Measurements from ENCODE around the gene ZSCAN29.
"Not testable (repeated sequence)": the region's sequence is repeated elsewhere in the genome, so short reads cannot be mapped to it uniquely, and the experiment has no call there.

The ZSCAN29 gene

GRCh38 chr15:43406808-43407207 is 36.0 kb upstream of the ZSCAN29 start:
- ChIA-PET POLR2A (no interaction called here), CTCF (no interaction called here)
- no peak for DNase-seq (ENCODE audit: extremely low spot score)
- TF ChIP-seq HDGF (IDR thresholded peaks at IDR 0.05; ENCODE audit: borderline replicate concordance) (no peak), BHLHE40 (IDR thresholded peaks at IDR 0.05; ENCODE audit: borderline replicate concordance) (no peak), ZNF384 (IDR thresholded peaks at IDR 0.05) (no peak), TARDBP (IDR thresholded peaks at IDR 0.05) (no peak), ELF4 (IDR thresholded peaks at IDR 0.05) (no peak), LEF1 (IDR thresholded peaks at IDR 0.05; ENCODE audit: borderline replicate concordance) (no peak), ARNT (IDR thresholded peaks at IDR 0.05) (no peak), CTBP1 (IDR thresholded peaks at IDR 0.05; ENCODE audit: borderline replicate concordance) (no peak), SP1 (IDR thresholded peaks at IDR 0.05) (no peak), SUZ12 (IDR thresholded peaks at IDR 0.05) (no peak), FOXA1 (IDR thresholded peaks at IDR 0.05) (no peak), NFRKB (IDR thresholded peaks at IDR 0.05) (no peak), L3MBTL2 (conservative IDR thresholded peaks at IDR 0.05) (no peak), PKNOX1 (IDR thresholded peaks at IDR 0.05) (no peak), FOXK2 (IDR thresholded peaks at IDR 0.05) (no peak), FOXM1 (IDR thresholded peaks at IDR 0.05; ENCODE audit: borderline replicate concordance) (no peak)

GRCh38 chr15:43406189-43406588 is 35.3 kb upstream of the ZSCAN29 start:
- TF ChIP-seq NFRKB (IDR thresholded peaks at IDR 0.05) (no peak), FOXA1 (IDR thresholded peaks at IDR 0.05) (no peak), L3MBTL2 (conservative IDR thresholded peaks at IDR 0.05) (no peak), HDGF (IDR thresholded peaks at IDR 0.05; ENCODE audit: borderline replicate concordance) (no peak), FOXK2 (IDR thresholded peaks at IDR 0.05) (no peak), ZNF384 (IDR thresholded peaks at IDR 0.05) (no peak), CTBP1 (IDR thresholded peaks at IDR 0.05; ENCODE audit: borderline replicate concordance) (no peak), PKNOX1 (IDR thresholded peaks at IDR 0.05) (no peak), SUZ12 (IDR thresholded peaks at IDR 0.05) (no peak), FOXM1 (IDR thresholded peaks at IDR 0.05; ENCODE audit: borderline replicate concordance) (no peak), ARNT (IDR thresholded peaks at IDR 0.05) (no peak), BHLHE40 (IDR thresholded peaks at IDR 0.05; ENCODE audit: borderline replicate concordance) (no peak), TARDBP (IDR thresholded peaks at IDR 0.05) (no peak), ELF4 (IDR thresholded peaks at IDR 0.05) (no peak), SP1 (IDR thresholded peaks at IDR 0.05) (no peak), LEF1 (IDR thresholded peaks at IDR 0.05; ENCODE audit: borderline replicate concordance) (no peak)
- CTCF ChIA-PET: no interaction called here
- POLR2A ChIA-PET: no interaction called here
- no peak for DNase-seq (ENCODE audit: extremely low spot score)

GRCh38 chr15:43404130-43404529 is 33.3 kb upstream of the ZSCAN29 start:
- TF ChIP-seq FOXM1 (IDR thresholded peaks at IDR 0.05; ENCODE audit: borderline replicate concordance) (no peak), FOXK2 (IDR thresholded peaks at IDR 0.05) (no peak), ARNT (IDR thresholded peaks at IDR 0.05) (no peak)
- CTCF ChIA-PET: no interaction called here
- POLR2A ChIA-PET: no interaction called here
- no peak for DNase-seq (ENCODE audit: extremely low spot score)

- no peak for TF ChIP-seq ZNF384 (IDR thresholded peaks at IDR 0.05)
- no peak for TF ChIP-seq FOXK2 (IDR thresholded peaks at IDR 0.05)
- TF ChIP-seq PKNOX1 (IDR thresholded peaks at IDR 0.05): no peak
- TF ChIP-seq ARNT (IDR thresholded peaks at IDR 0.05): no peak
- TF ChIP-seq TARDBP (IDR thresholded peaks at IDR 0.05): no peak
- CTCF ChIA-PET: no interaction called here
- POLR2A ChIA-PET: interaction anchor here (1.0 kb wide), 1 partner anchor 14 kb away, joined by 3 read pairs; no protein-coding TSS in a partner anchor
- DNase-seq (ENCODE audit: extremely low spot score): no peak
Measured at GRCh38 chr15:43403616-43404015, 32.8 kb upstream of the ZSCAN29 start.

GRCh38 chr15:43402255-43402654 is 31.4 kb upstream of the ZSCAN29 start:
- DNase-seq (ENCODE audit: extremely low spot score): no peak
- POLR2A ChIA-PET: interaction anchor here (1.0 kb wide), 1 partner anchor 15 kb away, joined by 3 read pairs; no protein-coding TSS in a partner anchor
- TF ChIP-seq ELF4 (IDR thresholded peaks at IDR 0.05) (no peak), LEF1 (IDR thresholded peaks at IDR 0.05; ENCODE audit: borderline replicate concordance) (no peak), SP1 (IDR thresholded peaks at IDR 0.05) (no peak), ARNT (IDR thresholded peaks at IDR 0.05) (no peak), ZNF384 (IDR thresholded peaks at IDR 0.05) (no peak), FOXA1 (IDR thresholded peaks at IDR 0.05) (no peak), L3MBTL2 (conservative IDR thresholded peaks at IDR 0.05) (no peak), FOXM1 (IDR thresholded peaks at IDR 0.05; ENCODE audit: borderline replicate concordance) (no peak), CTBP1 (IDR thresholded peaks at IDR 0.05; ENCODE audit: borderline replicate concordance) (no peak), BHLHE40 (IDR thresholded peaks at IDR 0.05; ENCODE audit: borderline replicate concordance) (no peak), SUZ12 (IDR thresholded peaks at IDR 0.05) (no peak), NFRKB (IDR thresholded peaks at IDR 0.05) (no peak), HDGF (IDR thresholded peaks at IDR 0.05; ENCODE audit: borderline replicate concordance) (no peak)
- CTCF ChIA-PET: no interaction called here

GRCh38 chr15:43393592-43393991 is 22.7 kb upstream of the ZSCAN29 start:
- CTCF ChIA-PET; DNase-seq (ENCODE audit: extremely low spot score); POLR2A ChIA-PET: not testable (repeated sequence)

- no peak for DNase-seq (ENCODE audit: extremely low spot score)
- TF ChIP-seq FOXA1 (IDR thresholded peaks at IDR 0.05) (no peak), SP1 (IDR thresholded peaks at IDR 0.05) (no peak), HDGF (IDR thresholded peaks at IDR 0.05; ENCODE audit: borderline replicate concordance) (no peak), LEF1 (IDR thresholded peaks at IDR 0.05; ENCODE audit: borderline replicate concordance) (no peak), FOXK2 (IDR thresholded peaks at IDR 0.05) (no peak), ARNT (IDR thresholded peaks at IDR 0.05) (no peak), BHLHE40 (IDR thresholded peaks at IDR 0.05; ENCODE audit: borderline replicate concordance) (no peak), TARDBP (IDR thresholded peaks at IDR 0.05) (no peak), ZNF384 (IDR thresholded peaks at IDR 0.05) (no peak), PKNOX1 (IDR thresholded peaks at IDR 0.05) (no peak), CTBP1 (IDR thresholded peaks at IDR 0.05; ENCODE audit: borderline replicate concordance) (no peak), NFRKB (IDR thresholded peaks at IDR 0.05) (no peak), L3MBTL2 (conservative IDR thresholded peaks at IDR 0.05) (no peak), ELF4 (IDR thresholded peaks at IDR 0.05) (no peak), SUZ12 (IDR thresholded peaks at IDR 0.05) (no peak), FOXM1 (IDR thresholded peaks at IDR 0.05; ENCODE audit: borderline replicate concordance) (no peak)
- CTCF ChIA-PET: interaction anchor here (0.7 to 2.2 kb wide), 2 partner anchors 15 to 597 kb away, joined by 3 to 8 read pairs; no protein-coding TSS in a partner anchor
- POLR2A ChIA-PET: no interaction called here
Measured at GRCh38 chr15:43390723-43391122, 19.9 kb upstream of the ZSCAN29 start.

Data from HEK293T (cell line).